H1 (cell line): Measurements from ENCODE around the gene PACSIN1. TPM values are rescaled to one million over a fixed set of nuclear protein-coding genes. Genes with fewer than 3 reads are reported as not detected.

Experiments used
- CTCF ChIA-PET: fragments of 300-600 bp; sonication (Branson Sonifier 250); formaldehyde crosslinking; loops from one replicate; lab custom pipeline; 2021; ENCODE audit not compliant: partially characterized antibody; lab: Charles Lee
- POLR2A ChIA-PET: fragments of 300-600 bp; sonication (Branson Sonifier 250); formaldehyde crosslinking; loops from one replicate; lab custom pipeline; 2021; ENCODE audit warnings: inconsistent platforms; ENCODE audit not compliant: partially characterized antibody; lab: Charles Lee
- DNase-seq, 2 experiments: peaks; one replicate each; pipeline versions ENCODE4 v3.0.0 to v3.0.0-alpha.2; 2010 to 2022; ENCODE audit warnings: low spot score in 2 of 2, low read depth in 1 of 2, mixed read lengths in 1 of 2
- FAIRE-seq: peaks from 2 replicates; lab custom pipeline; 2011; peaks lifted over from hg19 to GRCh38; lab: Jason Lieb, UNC
- H2AFZ ChIP-seq: 2 replicates; pipeline ENCODE4 v1.8.1; 2012; ENCODE audit warnings: low read length, inconsistent platforms
- H2AK5ac ChIP-seq: 2 replicates; pipeline ENCODE4 v1.6.1; 2013; ENCODE audit warnings: low read depth, low read length
- H2BK120ac ChIP-seq: replicated peaks from 2 replicates; pipeline ENCODE3; 2013; ENCODE audit warnings: low read depth, low read length, inconsistent platforms
- H2BK12ac ChIP-seq: 2 replicates; pipeline ENCODE4 v1.6.1; 2013; ENCODE audit warnings: low read depth, low read length
- H2BK15ac ChIP-seq: 2 replicates; pipeline ENCODE4 v1.6.1; 2013; ENCODE audit warnings: low read length
- H2BK20ac ChIP-seq: 2 replicates; pipeline ENCODE4 v1.6.1; 2013; ENCODE audit warnings: low read length
- H2BK5ac ChIP-seq: 2 replicates; pipeline ENCODE4 v1.6.1; 2013; ENCODE audit warnings: low read depth, low read length
- H3K14ac ChIP-seq: 2 replicates; pipeline ENCODE4 v1.6.1; 2013; ENCODE audit warnings: inconsistent platforms; ENCODE audit not compliant: insufficient read length
- H3K18ac ChIP-seq: 2 replicates; pipeline ENCODE4 v1.6.1; 2013; ENCODE audit warnings: low read length; ENCODE audit errors: extremely low read depth
- H3K23ac ChIP-seq: 2 replicates; pipeline ENCODE4 v1.6.1; 2013; ENCODE audit warnings: inconsistent platforms; ENCODE audit not compliant: insufficient read length
- H3K23me2 ChIP-seq: 2 replicates; pipeline ENCODE4 v1.6.1; 2013; ENCODE audit warnings: low read depth, low read length
- H3K27ac ChIP-seq: 2 replicates; pipeline ENCODE4 v1.6.1; 2011; ENCODE audit warnings: low read depth, low read length, inconsistent platforms
- H3K27me3 ChIP-seq, 4 experiments: replicated peaks in 1 of 4; 1 replicate in 1 of 4; 2 replicates in 3 of 4; pipeline versions ENCODE4 v1.6.1 to v1.8.1; 2011 to 2013; ENCODE audit warnings: low read length in 3 of 4, mild to moderate bottlenecking in 3 of 4, inconsistent platforms in 2 of 4, mixed read lengths in 2 of 4, moderate library complexity in 1 of 4; ENCODE audit not compliant: control insufficient read depth in 3 of 4, insufficient read depth in 3 of 4; ENCODE audit errors: extremely low read depth in 1 of 4
- H3K36me3 ChIP-seq, 4 experiments: 2 replicates each; pipeline versions ENCODE4 v1.6.1 to v1.8.1; 2011 to 2013; ENCODE audit warnings: mild to moderate bottlenecking in 4 of 4, low read length in 3 of 4, moderate library complexity in 2 of 4, control low read depth in 1 of 4, inconsistent platforms in 1 of 4; ENCODE audit not compliant: insufficient read depth in 4 of 4, control insufficient read depth in 2 of 4
- H3K4ac ChIP-seq: replicated peaks from 2 replicates; pipeline ENCODE3; 2013; ENCODE audit warnings: low read length, low read depth, mixed read lengths, inconsistent platforms; ENCODE audit not compliant: insufficient read length
- H3K4me1 ChIP-seq, 4 experiments: replicated peaks in 1 of 4; 1 replicate in 1 of 4; 2 replicates in 3 of 4; pipeline versions ENCODE4 v1.6.1 to v1.8.1; 2011 to 2013; ENCODE audit warnings: low read length in 3 of 4, inconsistent platforms in 2 of 4, mixed read lengths in 1 of 4; ENCODE audit not compliant: insufficient read depth in 4 of 4, control insufficient read depth in 3 of 4
- H3K4me2 ChIP-seq, 2 experiments: 2 replicates each; pipeline versions ENCODE4 v1.6.1 to v1.8.1; 2011 to 2013; ENCODE audit warnings: low read depth in 2 of 2, low read length in 2 of 2, control low read depth in 1 of 2, inconsistent platforms in 1 of 2, mild to moderate bottlenecking in 1 of 2; ENCODE audit not compliant: insufficient read depth in 1 of 2
- H3K4me3 ChIP-seq, 4 experiments: fragments of 200-600, 300-600 bp in 1 of 4; sonication (generic), shearing (Covaris generic), sonication (Bioruptor Twin) in 1 of 4; 2 replicates each; pipeline versions ENCODE4 v1.5.1 to v1.8.1; 2011 to 2016; ENCODE audit warnings: low read length in 4 of 4, low read depth in 3 of 4, control low read depth in 2 of 4, inconsistent platforms in 2 of 4, mild to moderate bottlenecking in 2 of 4, mixed read lengths in 1 of 4, moderate library complexity in 1 of 4; ENCODE audit not compliant: insufficient read depth in 2 of 4; ENCODE audit errors: extremely low read depth in 1 of 4
- H3K56ac ChIP-seq: replicated peaks from 2 replicates; pipeline ENCODE3; 2013; ENCODE audit warnings: low read depth, mild to moderate bottlenecking, mixed read lengths, low read length, inconsistent platforms; ENCODE audit not compliant: insufficient read length
- H3K79me1 ChIP-seq: 2 replicates; pipeline ENCODE4 v1.6.1; 2013; ENCODE audit warnings: low read depth, low read length, control low read depth
- H3K79me2 ChIP-seq, 2 experiments: 2 replicates each; pipeline versions ENCODE4 v1.6.1 to v1.8.1; 2012 to 2013; ENCODE audit warnings: low read length in 2 of 2, mild to moderate bottlenecking in 2 of 2, inconsistent platforms in 1 of 2; ENCODE audit not compliant: insufficient read depth in 2 of 2, control insufficient read depth in 1 of 2
- H3K9ac ChIP-seq, 4 experiments: replicated peaks in 1 of 4; 1 replicate in 1 of 4; 2 replicates in 3 of 4; pipeline versions ENCODE4 v1.6.1 to v1.8.1; 2011 to 2013; ENCODE audit warnings: low read depth in 3 of 4, low read length in 3 of 4, control low read depth in 2 of 4, mild to moderate bottlenecking in 2 of 4, moderate library complexity in 2 of 4, inconsistent platforms in 1 of 4; ENCODE audit errors: extremely low read depth in 1 of 4
- H3K9me3 ChIP-seq, 2 experiments: 2 replicates each; pipeline versions ENCODE4 v1.6.1 to v1.8.1; 2012 to 2013; ENCODE audit warnings: mild to moderate bottlenecking in 2 of 2, moderate library complexity in 2 of 2, control low read depth in 1 of 2, inconsistent platforms in 1 of 2, low read depth in 1 of 2, low read length in 1 of 2, mixed read lengths in 1 of 2; ENCODE audit not compliant: insufficient read depth in 2 of 2
- H4K20me1 ChIP-seq, 2 experiments: replicated peaks in 1 of 2; 2 replicates each; pipeline versions ENCODE3 to v1.8.1; 2011 to 2013; ENCODE audit warnings: inconsistent platforms in 2 of 2, low read length in 2 of 2, mild to moderate bottlenecking in 1 of 2; ENCODE audit not compliant: insufficient read depth in 2 of 2, control insufficient read depth in 1 of 2
- H4K5ac ChIP-seq: 2 replicates; pipeline ENCODE4 v1.6.1; 2013; ENCODE audit warnings: low read length, low read depth, mixed read lengths, inconsistent platforms; ENCODE audit not compliant: insufficient read length
- H4K8ac ChIP-seq: 2 replicates; pipeline ENCODE4 v1.8.0; 2013; ENCODE audit warnings: mild to moderate bottlenecking, moderate library complexity, low read length, inconsistent platforms; ENCODE audit not compliant: insufficient read depth; ENCODE audit errors: extremely low read depth
- H4K91ac ChIP-seq: replicated peaks from 2 replicates; pipeline ENCODE3; 2013; ENCODE audit warnings: low read length, mixed read lengths, inconsistent platforms; ENCODE audit not compliant: insufficient read length
- GTF2F1 ChIP-seq: IDR thresholded peaks from 2 replicates; pipeline ENCODE4 v1.6.1; 2012; ENCODE audit warnings: low read depth, low read length, improper control_type of control experiment, borderline replicate concordance
- SIX5 ChIP-seq: IDR thresholded peaks from 2 replicates; pipeline ENCODE4 v1.6.1; 2011; ENCODE audit warnings: mild to moderate bottlenecking, low read depth, low read length
- WGBS, 2 experiments: shearing (Covaris generic) in 1 of 2; methylation state at CpG; one replicate each; pipeline versions ENCODE4 v1.1.6 to v1.1.7; 2013 to 2015; ENCODE audit warnings: low lambda C conversion rate in 2 of 2, mixed read lengths in 2 of 2, inconsistent platforms in 1 of 2, low coverage in 1 of 2, missing lambda C conversion rate in 1 of 2; ENCODE audit not compliant: insufficient replicate concordance in 2 of 2, insufficient coverage in 1 of 2, insufficient read length in 1 of 2; ENCODE audit errors: extremely low coverage in 1 of 2, missing lambda C conversion rate in 1 of 2; 5-methylcytosine and 5-hydroxymethylcytosine counted together
- polyA plus RNA-seq, 7 experiments: library from polyadenylated mRNA; depleted of rRNA in 3 of 7; stranded (reverse) in 5 of 7; unstranded in 2 of 7; fragments of >200 nt in 5 of 7; fragments of 200-250 nt in 2 of 7; gene quantifications; 1 replicate in 5 of 7; 2 replicates in 1 of 7; 4 replicates in 1 of 7; pipeline versions ENCODE4 v1.2.1 to v1.2.3, GENCODE V29; 2011 to 2013; ENCODE audit warnings: missing spikeins in 2 of 7, mixed read lengths in 2 of 7
- total RNA-seq: library from RNA; stranded (reverse); fragmentation: NEBNext Ultra II Directional; extraction: Animal tissue kit (Norgen Biotek cat#: 25700); gene quantifications from 2 replicates; pipeline ENCODE4 v1.2.1, GENCODE V29; 2021
- TF ChIP-seq, protein P1 (sequence below): IDR thresholded peaks from 2 replicates; pipeline ENCODE4 v1.6.1; 2012; ENCODE audit warnings: low read length, inconsistent platforms

The PACSIN1 gene
- total and polyA plus RNA-seq, 2 of the 8 experiments (the other 6 are each of a cell fraction or from before 2014, with no cell fraction given) = 5.9 to 11.1 TPM

DNA sequence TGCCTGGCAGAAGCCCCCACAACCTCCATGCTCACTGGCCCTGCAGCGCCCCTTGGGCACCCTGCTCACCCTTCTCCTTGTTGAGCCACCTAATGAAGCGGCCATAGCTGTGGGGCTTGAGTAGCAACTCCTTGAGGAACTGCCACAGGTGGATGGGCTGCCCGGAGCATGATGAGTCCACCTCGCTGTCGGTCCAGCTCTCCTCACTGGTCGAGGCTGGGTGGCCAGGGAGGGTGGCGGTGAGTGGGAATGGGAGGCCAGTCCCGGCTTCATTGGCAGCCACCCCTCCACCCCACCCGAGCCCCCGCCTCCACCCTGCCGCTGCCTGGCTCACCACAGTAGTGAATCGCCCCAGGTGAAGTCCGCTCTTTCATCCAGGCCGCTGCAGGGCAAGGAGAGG, 73.3 kb downstream of the PACSIN1 start:
- no peak overlapping the region for H2BK15ac ChIP-seq
- no peak overlapping the region for H4K5ac ChIP-seq
- ChIA-PET POLR2A (interaction anchor here (1.5 to 1.8 kb wide), 2 partner anchors 8 to 10 kb away, joined by 5 read pairs; no protein-coding TSS in a partner anchor), CTCF (interaction anchor here (0.7 to 1.6 kb wide), 4 partner anchors 10 to 80 kb away, joined by 4 to 6 read pairs (median 5); no protein-coding TSS in a partner anchor)
- H3K4me2 ChIP-seq = no peak overlapping the region
- no peaks in the 10 kb centered on the region for H3K36me3 ChIP-seq
- WGBS, 2 experiments = 81% methylated on average over 14 of the region's 14 CpGs; no CpG with 5 or more reads in 1 of the 2 experiments
- H3K9ac ChIP-seq = no peak overlapping the region
- H3K79me2 ChIP-seq = no peaks in the 10 kb centered on the region
- H2AFZ ChIP-seq = no peak overlapping the region
- no peak overlapping the region for H3K23ac ChIP-seq
- no peak overlapping the region for H3K4me3 ChIP-seq
- no peak overlapping the region for H2BK20ac ChIP-seq
- no peak overlapping the region for H2BK5ac ChIP-seq
- no peak for DNase-seq
- H2BK12ac ChIP-seq = no peak overlapping the region
- H3K56ac ChIP-seq = no peak overlapping the region
- H3K27me3 ChIP-seq = no peaks in the 10 kb centered on the region
- no peak for FAIRE-seq
- no peaks in the 10 kb centered on the region for H3K23me2 ChIP-seq
- H4K8ac ChIP-seq = no peak overlapping the region; the same call in 1 of the 2 replicates
- H2BK120ac ChIP-seq = no peak overlapping the region
- no peak overlapping the region for H3K18ac ChIP-seq
- no peak overlapping the region for H3K4ac ChIP-seq
- no peaks in the 10 kb centered on the region for H3K9me3 ChIP-seq
- peaks cover 0 to 4% (median 2%) of the 10 kb centered on the region in 4 experiments; a peak in 4 of 7 replicates for H3K4me1 ChIP-seq
- no peaks in the 10 kb centered on the region for H3K79me1 ChIP-seq
- no peak overlapping the region for H4K91ac ChIP-seq
- no peak overlapping the region for H2AK5ac ChIP-seq
- TF ChIP-seq GTF2F1 = no peak
- TF ChIP-seq, protein P1, sequence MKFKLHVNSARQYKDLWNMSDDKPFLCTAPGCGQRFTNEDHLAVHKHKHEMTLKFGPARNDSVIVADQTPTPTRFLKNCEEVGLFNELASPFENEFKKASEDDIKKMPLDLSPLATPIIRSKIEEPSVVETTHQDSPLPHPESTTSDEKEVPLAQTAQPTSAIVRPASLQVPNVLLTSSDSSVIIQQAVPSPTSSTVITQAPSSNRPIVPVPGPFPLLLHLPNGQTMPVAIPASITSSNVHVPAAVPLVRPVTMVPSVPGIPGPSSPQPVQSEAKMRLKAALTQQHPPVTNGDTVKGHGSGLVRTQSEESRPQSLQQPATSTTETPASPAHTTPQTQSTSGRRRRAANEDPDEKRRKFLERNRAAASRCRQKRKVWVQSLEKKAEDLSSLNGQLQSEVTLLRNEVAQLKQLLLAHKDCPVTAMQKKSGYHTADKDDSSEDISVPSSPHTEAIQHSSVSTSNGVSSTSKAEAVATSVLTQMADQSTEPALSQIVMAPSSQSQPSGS = no peak
- no peak for TF ChIP-seq SIX5
- H3K14ac ChIP-seq = no peak overlapping the region
- no peaks in the 10 kb centered on the region for H4K20me1 ChIP-seq
- no peak overlapping the region for H3K27ac ChIP-seq
